Activated CD4-positive, alpha-beta T cell treated with anti-CD3 and anti-CD28 coated beads, Interleukin-2, amount 50 U/mL, for 1 hour (primary cell): ENCODE data around the gene SMIM34.

ENCODE experiments used
- DNase-seq: peaks from one replicate; pipeline ENCODE4 v3.0.0-alpha.2; 2020

The SMIM34 gene

GRCh38 chr21:34369741-34370140, 54.0 kb downstream of the SMIM34 start:
- DNase-seq: no peak
